GM13977 (cell line): ENCODE measurements around the gene PKIB.

Experiments
- DNase-seq: peaks from one replicate; pipeline ENCODE4 v3.0.0; 2012; ENCODE audit warnings: low spot score
- in situ Hi-C: fragments of 300-500 bp; cut with MboI; formaldehyde crosslinking; loops from one replicate; pipeline ENCODE4 v1.12.0; 2022; ENCODE audit warnings: low sequenced_read_pairs, low pct_unique_long_range_greater_than_20kb, mixed read lengths, inconsistent platforms; ENCODE audit not compliant: unreplicated experiment
- TF ChIP-seq, protein P1 (sequence below): IDR thresholded peaks from 2 replicates; pipeline ENCODE4 v1.5.1; 2012; ENCODE audit warnings: mild to moderate bottlenecking, control low read depth; ENCODE audit not compliant: insufficient read depth; ENCODE audit errors: extremely low read depth, missing control alignments

The PKIB gene

DNA sequence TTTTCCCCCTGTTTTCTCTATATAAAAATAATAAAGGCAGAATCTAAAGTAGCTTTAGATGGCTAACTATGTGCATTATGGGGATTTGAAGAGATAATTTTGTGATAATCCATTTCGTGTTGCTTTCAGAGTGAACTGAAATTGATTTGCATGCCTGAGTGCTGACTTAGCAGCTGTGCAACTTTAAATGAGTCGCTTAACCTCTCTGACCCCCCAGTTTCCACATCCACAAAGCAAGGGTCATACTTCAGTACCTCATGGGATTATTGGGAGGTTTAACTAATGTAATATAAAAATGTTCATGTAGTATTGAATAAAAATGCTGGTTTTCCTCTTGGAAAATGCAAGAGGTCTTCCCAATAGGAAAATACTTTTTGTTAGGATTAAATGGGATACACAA is 105.5 kb downstream of the PKIB start:
- TF ChIP-seq, protein P1, sequence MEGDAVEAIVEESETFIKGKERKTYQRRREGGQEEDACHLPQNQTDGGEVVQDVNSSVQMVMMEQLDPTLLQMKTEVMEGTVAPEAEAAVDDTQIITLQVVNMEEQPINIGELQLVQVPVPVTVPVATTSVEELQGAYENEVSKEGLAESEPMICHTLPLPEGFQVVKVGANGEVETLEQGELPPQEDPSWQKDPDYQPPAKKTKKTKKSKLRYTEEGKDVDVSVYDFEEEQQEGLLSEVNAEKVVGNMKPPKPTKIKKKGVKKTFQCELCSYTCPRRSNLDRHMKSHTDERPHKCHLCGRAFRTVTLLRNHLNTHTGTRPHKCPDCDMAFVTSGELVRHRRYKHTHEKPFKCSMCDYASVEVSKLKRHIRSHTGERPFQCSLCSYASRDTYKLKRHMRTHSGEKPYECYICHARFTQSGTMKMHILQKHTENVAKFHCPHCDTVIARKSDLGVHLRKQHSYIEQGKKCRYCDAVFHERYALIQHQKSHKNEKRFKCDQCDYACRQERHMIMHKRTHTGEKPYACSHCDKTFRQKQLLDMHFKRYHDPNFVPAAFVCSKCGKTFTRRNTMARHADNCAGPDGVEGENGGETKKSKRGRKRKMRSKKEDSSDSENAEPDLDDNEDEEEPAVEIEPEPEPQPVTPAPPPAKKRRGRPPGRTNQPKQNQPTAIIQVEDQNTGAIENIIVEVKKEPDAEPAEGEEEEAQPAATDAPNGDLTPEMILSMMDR: no peak
- in situ Hi-C loops: no loop called here
- no peak for DNase-seq

DNA sequence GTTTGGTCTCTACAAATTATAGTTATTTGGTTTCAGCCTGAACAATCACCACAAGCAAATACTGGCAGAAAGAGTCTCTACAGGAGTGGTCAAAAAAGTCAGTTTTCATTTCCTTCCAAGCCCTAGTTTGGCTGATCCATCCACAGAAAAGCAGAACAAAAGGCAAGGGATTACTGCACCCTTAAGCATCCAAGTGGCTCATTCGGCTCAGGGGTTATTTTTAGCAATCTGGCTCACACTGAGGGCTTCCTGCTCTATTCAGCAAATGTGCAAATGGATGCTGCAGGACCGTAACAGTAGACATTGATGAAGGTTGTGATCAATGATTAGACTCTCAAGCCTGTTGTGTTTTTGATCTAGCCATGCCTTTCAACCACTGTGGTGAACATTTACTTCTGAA is 107.1 kb downstream of the PKIB start:
- no peak for DNase-seq
- in situ Hi-C loops: no loop called here
- TF ChIP-seq, protein P1: no peak

DNA sequence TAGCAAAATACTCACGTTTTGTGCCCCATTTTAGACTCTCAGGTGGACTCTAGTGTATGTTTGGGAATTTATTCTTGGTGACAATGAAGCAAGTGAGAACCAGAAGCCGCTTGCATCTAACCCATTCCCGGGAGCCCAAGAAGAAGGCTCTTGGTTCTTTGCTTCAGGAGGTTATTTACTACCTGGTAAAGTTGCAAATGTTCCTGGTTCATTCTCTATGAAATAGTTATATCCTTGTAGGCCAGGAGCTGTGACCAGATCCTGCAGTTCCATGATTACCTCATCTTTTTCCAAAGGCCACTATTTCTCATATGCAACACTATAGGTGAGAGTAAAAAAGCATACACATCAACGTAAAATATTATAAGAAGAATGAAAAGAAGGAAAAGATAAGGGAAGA is 108.4 kb downstream of the PKIB start:
- in situ Hi-C loops: no loop called here
- TF ChIP-seq, protein P1: no peak
- no peak for DNase-seq

DNA sequence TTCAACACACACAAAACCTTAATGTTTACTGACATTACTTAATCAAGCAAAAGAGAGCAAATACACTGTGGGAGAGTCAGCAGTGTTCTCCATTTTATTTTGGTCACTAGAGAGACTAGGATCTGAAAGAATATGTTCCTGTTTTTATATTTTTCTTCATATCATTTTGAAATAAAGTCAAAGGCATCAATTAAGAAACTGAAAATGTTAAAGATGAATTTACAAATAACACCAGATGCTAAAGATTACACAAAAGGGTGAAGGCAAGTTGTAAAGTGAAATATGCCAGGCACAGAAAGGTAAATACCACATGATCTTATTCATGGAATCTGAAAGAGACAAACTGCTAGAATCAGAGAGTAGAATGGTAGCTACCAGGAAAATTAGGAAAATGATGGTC is 109.0 kb downstream of the PKIB start:
- in situ Hi-C loops: no loop called here
- DNase-seq: no peak
- TF ChIP-seq, protein P1: no peak

DNA sequence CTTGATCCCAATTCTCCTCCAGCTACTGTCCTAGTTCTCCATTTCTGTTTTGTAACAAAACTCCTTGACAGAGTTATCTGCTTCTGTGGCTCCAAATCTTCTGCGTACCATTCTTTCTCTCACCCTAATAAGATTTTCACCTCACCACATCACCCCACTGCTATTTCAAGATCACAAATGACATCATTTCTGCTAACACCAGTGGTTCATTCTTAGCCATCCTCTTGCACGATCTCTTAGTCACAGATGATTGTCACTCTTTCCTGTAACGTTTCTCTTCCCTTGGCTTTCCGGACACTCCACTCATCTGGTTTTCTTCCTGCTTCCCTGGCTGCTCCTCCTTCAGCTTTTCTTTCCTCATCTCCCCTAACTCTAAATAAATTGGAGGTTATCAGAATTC is 112.5 kb downstream of the PKIB start:
- TF ChIP-seq, protein P1: no peak
- no peak for DNase-seq
- in situ Hi-C loops: no loop called here

DNA sequence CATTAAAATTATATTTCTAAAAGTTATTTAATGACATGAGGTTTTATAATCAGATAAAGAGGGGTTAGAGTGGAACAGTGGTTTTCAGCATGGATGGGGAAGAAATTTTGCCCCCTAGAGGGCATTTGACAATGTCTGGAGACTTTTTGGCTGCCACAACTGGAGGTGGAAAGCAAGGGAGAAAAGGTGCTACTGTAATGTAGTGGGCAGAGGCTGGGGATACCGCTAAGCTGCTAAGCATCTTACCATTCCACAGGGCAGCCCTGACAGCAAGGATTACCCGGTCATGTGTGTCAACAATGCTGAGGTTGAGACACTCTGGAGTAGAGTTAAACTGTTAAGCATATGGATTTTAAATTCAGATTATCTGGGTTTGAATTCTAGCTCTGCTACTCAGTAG is 116.4 kb downstream of the PKIB start:
- no peak for DNase-seq
- in situ Hi-C loops: no loop called here
- TF ChIP-seq, protein P1: peak; percentile 51

DNA sequence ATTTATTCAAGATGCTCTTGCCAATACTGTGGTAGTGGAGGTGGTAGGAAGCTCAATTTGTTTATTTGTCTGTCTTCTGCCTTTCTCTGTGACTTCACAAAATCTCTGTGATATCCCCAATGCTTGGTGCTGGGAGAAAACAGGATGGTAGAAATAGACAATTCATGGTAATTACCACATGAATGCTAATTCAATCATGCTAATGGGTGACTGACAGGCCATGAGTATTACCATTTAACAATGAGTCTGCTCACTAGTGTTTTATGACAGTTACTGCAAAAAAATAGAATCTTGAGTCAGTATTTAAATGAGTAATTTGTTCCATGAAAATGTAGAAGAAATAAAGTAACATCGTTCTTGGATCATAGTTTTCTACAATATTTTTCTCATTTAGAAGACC is 117.0 kb downstream of the PKIB start:
- TF ChIP-seq, protein P1: no peak
- in situ Hi-C loops: no loop called here
- no peak for DNase-seq
